MM.1S (cell line): ENCODE measurements around the gene BCO2.

Source experiments
- DNase-seq: peaks from one replicate; pipeline ENCODE4 v3.0.0-alpha.2; 2015
- H2AFZ ChIP-seq: fragments of 300-600 bp; sonication (generic); 2 replicates; pipeline ENCODE4 v1.6.0; 2016; ENCODE audit warnings: antibody characterized with exemption, low read length
- H3F3A ChIP-seq: fragments of 300-600 bp; sonication (generic); 2 replicates; pipeline ENCODE4 v1.6.1; 2016; ENCODE audit warnings: mild to moderate bottlenecking, antibody characterized with exemption, low read length, moderate library complexity, mixed read lengths; ENCODE audit not compliant: insufficient read depth
- H3K27ac ChIP-seq: fragments of 300-600 bp; sonication (generic); 2 replicates; pipeline ENCODE4 v1.5.1; 2016; ENCODE audit warnings: mild to moderate bottlenecking, low read length
- H3K27me3 ChIP-seq: fragments of 300-600 bp; sonication (generic); replicated peaks from 2 replicates; pipeline ENCODE4 v1.6.0; 2016; ENCODE audit warnings: low read length; ENCODE audit not compliant: insufficient read depth
- H3K36me3 ChIP-seq: fragments of 300-600 bp; sonication (generic); replicated peaks from 2 replicates; pipeline ENCODE4 v1.6.1; 2016; ENCODE audit warnings: mild to moderate bottlenecking, low read length, mixed read lengths; ENCODE audit not compliant: insufficient read depth
- H3K4me1 ChIP-seq: fragments of 300-600 bp; sonication (generic); 2 replicates; pipeline ENCODE4 v1.6.1; 2016; ENCODE audit warnings: low read length, mixed read lengths
- H3K4me2 ChIP-seq: fragments of 300-600 bp; sonication (generic); 2 replicates; pipeline ENCODE4 v1.6.0; 2016; ENCODE audit warnings: low read depth, low read length
- H3K4me3 ChIP-seq: fragments of 300-600 bp; sonication (generic); 2 replicates; pipeline ENCODE4 v1.5.1; 2016; ENCODE audit warnings: low read length, mixed read lengths
- H3K79me2 ChIP-seq: fragments of 300-600 bp; sonication (generic); 2 replicates; pipeline ENCODE4 v1.6.1; 2016; ENCODE audit warnings: mixed run types, low read length, mixed read lengths
- H3K9ac ChIP-seq: fragments of 300-600 bp; sonication (generic); 2 replicates; pipeline ENCODE4 v1.6.1; 2016; ENCODE audit warnings: low read length, mixed read lengths
- H3K9me2 ChIP-seq: fragments of 300-600 bp; sonication (generic); replicated peaks from 2 replicates; pipeline ENCODE4 v1.6.1; 2016; ENCODE audit warnings: mild to moderate bottlenecking, low read length, mixed read lengths; ENCODE audit not compliant: insufficient read depth
- H3K9me3 ChIP-seq: fragments of 300-600 bp; sonication (generic); replicated peaks from 2 replicates; pipeline ENCODE4 v1.6.1; 2016; ENCODE audit warnings: mild to moderate bottlenecking, low read length, mixed read lengths; ENCODE audit not compliant: insufficient read depth
- H4K20me1 ChIP-seq: fragments of 300-600 bp; sonication (generic); 2 replicates; pipeline ENCODE4 v1.6.1; 2016; ENCODE audit warnings: mild to moderate bottlenecking, low read length, moderate library complexity, mixed read lengths; ENCODE audit not compliant: insufficient read depth
- CTCF ChIP-seq: fragments of 300-600 bp; sonication (generic); IDR thresholded peaks from 2 replicates; pipeline ENCODE4 v1.5.1; 2016; ENCODE audit warnings: antibody characterized with exemption, low read length, mixed read lengths
- EZH2 ChIP-seq: fragments of 300-600 bp; sonication (generic); optimal IDR thresholded peaks from 2 replicates; pipeline ENCODE3; 2017; ENCODE audit warnings: low read depth, mild to moderate bottlenecking, antibody characterized with exemption, low read length, mixed read lengths
- EZH2phosphoT487 ChIP-seq: fragments of 300-600 bp; sonication (generic); IDR thresholded peaks from 2 replicates; pipeline ENCODE4 v1.6.1; 2018; ENCODE audit warnings: antibody characterized with exemption, low read length

Gene BCO2

GRCh38 chr11:112265659-112266409 is 90.5 kb downstream of the BCO2 start:
- Histone ChIP-seq H3K27me3 (no peaks in the 10 kb centered on the region), H3K9ac (no peak overlapping the region), H4K20me1 (no peaks in the 10 kb centered on the region), H3K27ac (no peak overlapping the region), H3K79me2 (no peaks in the 10 kb centered on the region), H3K9me3 (no peaks in the 10 kb centered on the region), H3K4me3 (no peak overlapping the region), H3K9me2 (no peaks in the 10 kb centered on the region), H3F3A (no peaks in the 10 kb centered on the region), H3K36me3 (no peaks in the 10 kb centered on the region), H3K4me1 (no peaks in the 10 kb centered on the region), H3K4me2 (no peak overlapping the region), H2AFZ (no peak overlapping the region)
- no peak for DNase-seq
- TF ChIP-seq EZH2phosphoT487 (no peak), EZH2 (no peak), CTCF (no peak)

- Histone ChIP-seq H3K4me1 (no peaks in the 10 kb centered on the region), H3F3A (no peaks in the 10 kb centered on the region), H3K9me2 (no peaks in the 10 kb centered on the region), H3K4me3 (no peak overlapping the region), H3K9me3 (no peaks in the 10 kb centered on the region), H3K9ac (no peak overlapping the region), H4K20me1 (no peaks in the 10 kb centered on the region), H3K27me3 (no peaks in the 10 kb centered on the region), H3K27ac (no peak overlapping the region), H3K4me2 (no peak overlapping the region), H2AFZ (no peak overlapping the region), H3K79me2 (no peaks in the 10 kb centered on the region), H3K36me3 (no peaks in the 10 kb centered on the region)
- no peak for DNase-seq
- TF ChIP-seq CTCF (no peak), EZH2 (no peak), EZH2phosphoT487 (no peak)
Observed at GRCh38 chr11:112266410-112266778, 91.1 kb downstream of the BCO2 start.

- Histone ChIP-seq H2AFZ (no peak overlapping the region), H3K9me2 (no peaks in the 10 kb centered on the region), H3F3A (no peaks in the 10 kb centered on the region), H3K4me3 (no peak overlapping the region), H3K4me1 (no peaks in the 10 kb centered on the region), H3K4me2 (no peak overlapping the region), H3K36me3 (no peaks in the 10 kb centered on the region), H3K9ac (no peak overlapping the region), H4K20me1 (no peaks in the 10 kb centered on the region), H3K9me3 (no peaks in the 10 kb centered on the region), H3K79me2 (no peaks in the 10 kb centered on the region), H3K27ac (no peak overlapping the region), H3K27me3 (no peaks in the 10 kb centered on the region)
- no peak for DNase-seq
- TF ChIP-seq EZH2 (no peak), CTCF (no peak), EZH2phosphoT487 (no peak)
Observed at GRCh38 chr11:112267188-112267591, 91.9 kb downstream of the BCO2 start.
